Brain microvascular endothelial cell (primary cell): Measurements from ENCODE around the gene CALHM3.

ENCODE experiments used
- DNase-seq: peaks from one replicate; pipeline ENCODE4 v3.0.0-alpha.2; 2020
- H3K27ac ChIP-seq: fragments of 250-450 bp; sonication (Bioruptor Pico); 2 replicates; pipeline ENCODE4 v1.5.1; 2020; ENCODE audit warnings: mild to moderate bottlenecking, moderate library complexity
- H3K27me3 ChIP-seq: fragments of 250-450 bp; sonication (Bioruptor Pico); replicated peaks from 2 replicates; pipeline ENCODE4 v1.5.1; 2020; ENCODE audit warnings: mild to moderate bottlenecking
- H3K36me3 ChIP-seq: fragments of 250-450 bp; sonication (Bioruptor Pico); replicated peaks from 2 replicates; pipeline ENCODE4 v1.5.1; 2020; ENCODE audit warnings: mild to moderate bottlenecking
- H3K4me3 ChIP-seq: 2 replicates; pipeline ENCODE4 v1.5.1; 2011; ENCODE audit warnings: low read depth, mild to moderate bottlenecking, control low read depth, low read length, moderate library complexity
- CTCF ChIP-seq: IDR thresholded peaks from 2 replicates; pipeline ENCODE4 v1.5.1; 2011; ENCODE audit warnings: low read depth, mild to moderate bottlenecking, moderate library complexity, low read length, control low read depth, inconsistent platforms; ENCODE audit errors: missing control alignments
- in situ Hi-C: cut with HindIII; loops from 2 replicates; pipeline ENCODE4 v1.10.0; 2017; ENCODE audit warnings: low sequenced_read_pairs, low pct_ligation_motif_present

Gene CALHM3

GRCh38 chr10:103478671-103479070 lies 369 bp downstream of the CALHM3 start:
- Histone ChIP-seq H3K27ac (no peak overlapping the region), H3K4me3 (no peak overlapping the region), H3K36me3 (no peaks in the 10 kb centered on the region), H3K27me3 (no peaks in the 10 kb centered on the region)
- DNase-seq, result no peak
- in situ Hi-C loops, result loop anchor here (10.0 kb wide), 1 partner anchor 64 kb away; no protein-coding TSS in a partner anchor
- TF ChIP-seq CTCF, result no peak

GRCh38 chr10:103476046-103476768 lies 2.8 kb downstream of the CALHM3 start:
- Histone ChIP-seq H3K27me3 (no peaks in the 10 kb centered on the region), H3K4me3 (no peak overlapping the region), H3K36me3 (no peaks in the 10 kb centered on the region), H3K27ac (no peak overlapping the region)
- in situ Hi-C loops, result loop anchor here (10.0 kb wide), 1 partner anchor 61 kb away; no protein-coding TSS in a partner anchor
- DNase-seq, result no peak
- peak; percentile 45 for TF ChIP-seq CTCF

GRCh38 chr10:103475437-103475836 lies 3.6 kb downstream of the CALHM3 start:
- Histone ChIP-seq H3K27me3 (no peaks in the 10 kb centered on the region), H3K27ac (no peak overlapping the region), H3K4me3 (no peak overlapping the region), H3K36me3 (no peaks in the 10 kb centered on the region)
- TF ChIP-seq CTCF, result no peak
- in situ Hi-C loops, result loop anchor here (10.0 kb wide), 1 partner anchor 61 kb away; no protein-coding TSS in a partner anchor
- DNase-seq, result no peak

- Histone ChIP-seq H3K36me3 (no peaks in the 10 kb centered on the region), H3K4me3 (no peak overlapping the region), H3K27ac (no peak overlapping the region), H3K27me3 (no peaks in the 10 kb centered on the region)
- TF ChIP-seq CTCF, result no peak
- in situ Hi-C loops, result loop anchor here (10.0 kb wide), 1 partner anchor 59 kb away; no protein-coding TSS in a partner anchor
- no peak for DNase-seq
These were observed 5.0 kb downstream of the CALHM3 start for GRCh38 chr10:103474077-103474476.

GRCh38 chr10:103473261-103473671 lies 5.8 kb downstream of the CALHM3 start:
- no peak for DNase-seq
- Histone ChIP-seq H3K36me3 (no peaks in the 10 kb centered on the region), H3K27me3 (no peaks in the 10 kb centered on the region), H3K27ac (no peak overlapping the region), H3K4me3 (no peak overlapping the region)
- TF ChIP-seq CTCF, result no peak
- in situ Hi-C loops, result loop anchor here (10.0 kb wide), 1 partner anchor 58 kb away; no protein-coding TSS in a partner anchor
